Measurements from ENCODE around the gene UTY. TPM values are rescaled to one million over a fixed set of nuclear protein-coding genes. Genes with fewer than 3 reads are reported as not detected.

UTY gene
- total and polyA plus RNA-seq, 4 donors = 2.2 to 24.3 TPM; not detected in 2

DNA sequence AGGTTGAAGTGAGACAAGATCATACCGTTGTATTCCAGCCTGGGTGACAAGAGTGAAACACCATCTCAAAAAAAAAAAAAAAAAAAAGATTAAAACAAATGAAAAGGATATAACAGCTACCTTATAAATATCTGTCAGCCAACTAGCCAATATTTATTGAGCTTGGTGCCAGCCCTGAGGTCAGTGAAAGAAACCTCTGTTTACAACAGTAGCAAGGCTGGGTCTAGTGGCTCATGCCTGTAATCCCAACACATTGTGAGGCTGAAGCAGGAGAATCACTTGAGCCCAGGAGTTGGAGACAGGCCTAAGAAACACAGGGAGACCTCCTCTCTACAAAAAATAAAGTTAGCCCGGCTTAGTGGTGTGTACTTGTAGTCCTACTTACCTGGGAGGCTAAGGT lies 12.6 kb upstream of the UTY start:
- H3K27me3 ChIP-seq (ENCODE audit: control insufficient read depth in 4 of 4, insufficient read depth in 4 of 4, low read length in 3 of 4) = no peaks in the 10 kb centered on the region
- 97% methylated on average over 2 of the region's 2 CpGs for WGBS
- no peak for DNase-seq (ENCODE audit: low spot score)
- H3K36me3 ChIP-seq (ENCODE audit: control insufficient read depth in 4 of 4, insufficient read depth in 3 of 4, low read depth in 1 of 4, low read length in 3 of 4) = no peaks in the 10 kb centered on the region
- H3K4me3 ChIP-seq (ENCODE audit: low read depth in 1 of 3, low read length in 3 of 3) = no peak overlapping the region
- H3K4me1 ChIP-seq (ENCODE audit: control insufficient read depth in 4 of 4, insufficient read depth in 4 of 4, low read length in 3 of 4) = peaks cover 0 to 4% (median 0%) of the 10 kb centered on the region in 4 donors
- H3K9ac ChIP-seq (ENCODE audit: low read depth in 1 of 2, low read length in 2 of 2) = no peak overlapping the region
- no peak overlapping the region for H3K27ac ChIP-seq (ENCODE audit: low read depth in 1 of 2, low read length in 2 of 2)
- TF ChIP-seq YY1 (IDR thresholded peaks at IDR 0.05) (no peak), NR2F2 (IDR thresholded peaks at IDR 0.05) (no peak), HNF4A (conservative IDR thresholded peaks at IDR 0.05) (no peak), SP1 (IDR thresholded peaks at IDR 0.05) (no peak), RAD21 (IDR thresholded peaks at IDR 0.05) (no peak), FOXA1 (IDR thresholded peaks at IDR 0.05) (no peak), GABPA (IDR thresholded peaks at IDR 0.05 in 1 of 2, conservative IDR thresholded peaks at IDR 0.05 in 1 of 2) (no peak), JUND (IDR thresholded peaks at IDR 0.05) (no peak), HNF4G (IDR thresholded peaks at IDR 0.05) (no peak), RXRA (IDR thresholded peaks at IDR 0.05) (no peak), FOXA2 (IDR thresholded peaks at IDR 0.05) (no peak), EGR1 (IDR thresholded peaks at IDR 0.05; ENCODE audit: low read depth in 2 of 2) (no peak), TAF1 (conservative IDR thresholded peaks at IDR 0.05) (no peak)
- TF ChIP-seq, protein P1, sequence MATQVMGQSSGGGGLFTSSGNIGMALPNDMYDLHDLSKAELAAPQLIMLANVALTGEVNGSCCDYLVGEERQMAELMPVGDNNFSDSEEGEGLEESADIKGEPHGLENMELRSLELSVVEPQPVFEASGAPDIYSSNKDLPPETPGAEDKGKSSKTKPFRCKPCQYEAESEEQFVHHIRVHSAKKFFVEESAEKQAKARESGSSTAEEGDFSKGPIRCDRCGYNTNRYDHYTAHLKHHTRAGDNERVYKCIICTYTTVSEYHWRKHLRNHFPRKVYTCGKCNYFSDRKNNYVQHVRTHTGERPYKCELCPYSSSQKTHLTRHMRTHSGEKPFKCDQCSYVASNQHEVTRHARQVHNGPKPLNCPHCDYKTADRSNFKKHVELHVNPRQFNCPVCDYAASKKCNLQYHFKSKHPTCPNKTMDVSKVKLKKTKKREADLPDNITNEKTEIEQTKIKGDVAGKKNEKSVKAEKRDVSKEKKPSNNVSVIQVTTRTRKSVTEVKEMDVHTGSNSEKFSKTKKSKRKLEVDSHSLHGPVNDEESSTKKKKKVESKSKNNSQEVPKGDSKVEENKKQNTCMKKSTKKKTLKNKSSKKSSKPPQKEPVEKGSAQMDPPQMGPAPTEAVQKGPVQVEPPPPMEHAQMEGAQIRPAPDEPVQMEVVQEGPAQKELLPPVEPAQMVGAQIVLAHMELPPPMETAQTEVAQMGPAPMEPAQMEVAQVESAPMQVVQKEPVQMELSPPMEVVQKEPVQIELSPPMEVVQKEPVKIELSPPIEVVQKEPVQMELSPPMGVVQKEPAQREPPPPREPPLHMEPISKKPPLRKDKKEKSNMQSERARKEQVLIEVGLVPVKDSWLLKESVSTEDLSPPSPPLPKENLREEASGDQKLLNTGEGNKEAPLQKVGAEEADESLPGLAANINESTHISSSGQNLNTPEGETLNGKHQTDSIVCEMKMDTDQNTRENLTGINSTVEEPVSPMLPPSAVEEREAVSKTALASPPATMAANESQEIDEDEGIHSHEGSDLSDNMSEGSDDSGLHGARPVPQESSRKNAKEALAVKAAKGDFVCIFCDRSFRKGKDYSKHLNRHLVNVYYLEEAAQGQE (IDR thresholded peaks at IDR 0.05) = no peak
- TF ChIP-seq, protein P2, sequence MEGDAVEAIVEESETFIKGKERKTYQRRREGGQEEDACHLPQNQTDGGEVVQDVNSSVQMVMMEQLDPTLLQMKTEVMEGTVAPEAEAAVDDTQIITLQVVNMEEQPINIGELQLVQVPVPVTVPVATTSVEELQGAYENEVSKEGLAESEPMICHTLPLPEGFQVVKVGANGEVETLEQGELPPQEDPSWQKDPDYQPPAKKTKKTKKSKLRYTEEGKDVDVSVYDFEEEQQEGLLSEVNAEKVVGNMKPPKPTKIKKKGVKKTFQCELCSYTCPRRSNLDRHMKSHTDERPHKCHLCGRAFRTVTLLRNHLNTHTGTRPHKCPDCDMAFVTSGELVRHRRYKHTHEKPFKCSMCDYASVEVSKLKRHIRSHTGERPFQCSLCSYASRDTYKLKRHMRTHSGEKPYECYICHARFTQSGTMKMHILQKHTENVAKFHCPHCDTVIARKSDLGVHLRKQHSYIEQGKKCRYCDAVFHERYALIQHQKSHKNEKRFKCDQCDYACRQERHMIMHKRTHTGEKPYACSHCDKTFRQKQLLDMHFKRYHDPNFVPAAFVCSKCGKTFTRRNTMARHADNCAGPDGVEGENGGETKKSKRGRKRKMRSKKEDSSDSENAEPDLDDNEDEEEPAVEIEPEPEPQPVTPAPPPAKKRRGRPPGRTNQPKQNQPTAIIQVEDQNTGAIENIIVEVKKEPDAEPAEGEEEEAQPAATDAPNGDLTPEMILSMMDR (IDR thresholded peaks at IDR 0.05; ENCODE audit: low read depth, low read length, missing input control) = no peak
- TF ChIP-seq, protein P3, sequence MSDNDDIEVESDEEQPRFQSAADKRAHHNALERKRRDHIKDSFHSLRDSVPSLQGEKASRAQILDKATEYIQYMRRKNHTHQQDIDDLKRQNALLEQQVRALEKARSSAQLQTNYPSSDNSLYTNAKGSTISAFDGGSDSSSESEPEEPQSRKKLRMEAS (IDR thresholded peaks at IDR 0.05) = no peak
- TF ChIP-seq, protein P4, sequence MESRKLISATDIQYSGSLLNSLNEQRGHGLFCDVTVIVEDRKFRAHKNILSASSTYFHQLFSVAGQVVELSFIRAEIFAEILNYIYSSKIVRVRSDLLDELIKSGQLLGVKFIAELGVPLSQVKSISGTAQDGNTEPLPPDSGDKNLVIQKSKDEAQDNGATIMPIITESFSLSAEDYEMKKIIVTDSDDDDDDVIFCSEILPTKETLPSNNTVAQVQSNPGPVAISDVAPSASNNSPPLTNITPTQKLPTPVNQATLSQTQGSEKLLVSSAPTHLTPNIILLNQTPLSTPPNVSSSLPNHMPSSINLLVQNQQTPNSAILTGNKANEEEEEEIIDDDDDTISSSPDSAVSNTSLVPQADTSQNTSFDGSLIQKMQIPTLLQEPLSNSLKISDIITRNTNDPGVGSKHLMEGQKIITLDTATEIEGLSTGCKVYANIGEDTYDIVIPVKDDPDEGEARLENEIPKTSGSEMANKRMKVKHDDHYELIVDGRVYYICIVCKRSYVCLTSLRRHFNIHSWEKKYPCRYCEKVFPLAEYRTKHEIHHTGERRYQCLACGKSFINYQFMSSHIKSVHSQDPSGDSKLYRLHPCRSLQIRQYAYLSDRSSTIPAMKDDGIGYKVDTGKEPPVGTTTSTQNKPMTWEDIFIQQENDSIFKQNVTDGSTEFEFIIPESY (IDR thresholded peaks at IDR 0.05) = no peak
- TF ChIP-seq, protein P5, sequence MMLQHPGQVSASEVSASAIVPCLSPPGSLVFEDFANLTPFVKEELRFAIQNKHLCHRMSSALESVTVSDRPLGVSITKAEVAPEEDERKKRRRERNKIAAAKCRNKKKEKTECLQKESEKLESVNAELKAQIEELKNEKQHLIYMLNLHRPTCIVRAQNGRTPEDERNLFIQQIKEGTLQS (IDR thresholded peaks at IDR 0.05) = no peak
- no peaks in the 10 kb centered on the region for H3K9me3 ChIP-seq (ENCODE audit: control insufficient read depth in 4 of 4, low read length in 3 of 4)
